NT2/D1 (cell line): Measurements from ENCODE around the gene UQCRQ.

Experiments used
- SUZ12 ChIP-seq: IDR thresholded peaks from 2 replicates; pipeline ENCODE4 v1.6.1; 2011; ENCODE audit not compliant: insufficient read length, insufficient read depth; ENCODE audit errors: extremely low read depth
- YY1 ChIP-seq: IDR thresholded peaks from 2 replicates; pipeline ENCODE4 v1.6.1; 2011; ENCODE audit not compliant: insufficient read length, insufficient read depth
- ZNF274 ChIP-seq: IDR thresholded peaks from 2 replicates; pipeline ENCODE4 v1.6.1; 2011; ENCODE audit warnings: mild to moderate bottlenecking, low read depth, low read length

GRCh38 chr5:132853790-132854189 is 12.7 kb upstream of the UQCRQ start:
- no peak for TF ChIP-seq ZNF274
- no peak for TF ChIP-seq SUZ12
- TF ChIP-seq YY1: no peak
